HepG2 (cell line): Measurements from ENCODE around the gene LCN1. TPM values are rescaled to one million over a fixed set of nuclear protein-coding genes. Genes with fewer than 3 reads are reported as not detected.

Experiments used
- ATAC-seq: fragments of 200-7000 bp; cut with Tn5 transposase; 3 replicates; pipeline ENCODE4 v1.9.1; 2020; ENCODE audit warnings: mild to moderate bottlenecking, moderate library complexity
- BruUV-seq: library from RNA; stranded (reverse); fragments of 400-500 nt; replicated peaks from 2 replicates; lab custom pipeline; 2021; lab: Mats Ljungman, UMichigan
- CTCF ChIA-PET: fragments of 300-600 bp; formaldehyde crosslinking; extraction: SDS; loops from one replicate; lab custom pipeline; 2021; ENCODE audit warnings: low total read pairs, inconsistent platforms, low intra/inter-chr PET ratio; lab: Yijun Ruan, JAX
- POLR2A ChIA-PET: fragments of 350-600 bp; sonication (Branson Sonifier 250); formaldehyde crosslinking; loops from one replicate; lab custom pipeline; 2020; ENCODE audit warnings: antibody characterized with exemption, inconsistent platforms; lab: Yijun Ruan, JAX
- DNase-seq: peaks from one replicate; pipeline ENCODE4 v3.0.0-alpha.2; 2015; ENCODE audit warnings: low spot score
- FAIRE-seq: peaks from 3 replicates; lab custom pipeline; 2011; peaks lifted over from hg19 to GRCh38; lab: Jason Lieb, UNC
- H2AFZ ChIP-seq: one replicate; pipeline ENCODE4 v1.6.1; 2011; ENCODE audit warnings: low read length, inconsistent platforms
- H3K27ac ChIP-seq: fragments of 300-600 bp; 3 replicates; pipeline ENCODE4 v1.8.0; 2011; ENCODE audit warnings: mixed run types, mild to moderate bottlenecking, mixed read lengths, low read length, inconsistent platforms; ENCODE audit not compliant: insufficient read depth; ENCODE audit errors: extremely low read length
- H3K27me3 ChIP-seq, 2 experiments: fragments of 200-600 bp in 1 of 2; 2 replicates in 1 of 2; 3 replicates in 1 of 2; pipeline versions ENCODE4 v1.6.0 to v1.8.0; 2011; ENCODE audit warnings: low read length in 2 of 2, mild to moderate bottlenecking in 2 of 2, moderate library complexity in 2 of 2, inconsistent platforms in 1 of 2; ENCODE audit not compliant: insufficient read depth in 2 of 2, control insufficient read depth in 1 of 2
- H3K36me3 ChIP-seq, 2 experiments: fragments of 200-600 bp in 1 of 2; replicated peaks in 1 of 2; 2 replicates in 1 of 2; 3 replicates in 1 of 2; pipeline versions ENCODE4 v1.5.1 to v1.8.0; 2011; ENCODE audit warnings: low read length in 2 of 2, inconsistent platforms in 1 of 2; ENCODE audit not compliant: insufficient read depth in 2 of 2, control insufficient read depth in 1 of 2
- H3K4me1 ChIP-seq: 2 replicates; pipeline ENCODE4 v1.5.1; 2012; ENCODE audit warnings: low read length, inconsistent platforms; ENCODE audit not compliant: insufficient read depth
- H3K4me2 ChIP-seq: 2 replicates; pipeline ENCODE4 v1.6.0; 2011; ENCODE audit warnings: low read depth, low read length, inconsistent platforms
- H3K4me3 ChIP-seq, 3 experiments: fragments of 200-600 bp in 1 of 3; sonication (generic), shearing (Covaris generic) in 1 of 3; replicated peaks in 1 of 3; 2 replicates each; pipeline ENCODE4 v1.5.1; 2011 to 2016; ENCODE audit warnings: low read length in 3 of 3, inconsistent platforms in 2 of 3, low read depth in 2 of 3, mild to moderate bottlenecking in 2 of 3, control low read depth in 1 of 3, mixed read lengths in 1 of 3; ENCODE audit not compliant: insufficient read depth in 1 of 3
- H3K79me2 ChIP-seq: one replicate; pipeline ENCODE4 v1.6.1; 2011; ENCODE audit warnings: low read length, inconsistent platforms; ENCODE audit not compliant: insufficient read depth
- H3K9ac ChIP-seq: 2 replicates; pipeline ENCODE4 v1.6.0; 2011; ENCODE audit warnings: mild to moderate bottlenecking, low read depth, low read length, inconsistent platforms; ENCODE audit not compliant: insufficient read depth
- H3K9me3 ChIP-seq: 2 replicates; pipeline ENCODE4 v1.5.1; 2012; ENCODE audit warnings: mild to moderate bottlenecking, low read length
- H4K20me1 ChIP-seq: 2 replicates; pipeline ENCODE4 v1.6.0; 2011; ENCODE audit warnings: inconsistent platforms, mild to moderate bottlenecking, low read length, moderate library complexity; ENCODE audit not compliant: insufficient read depth
- ARHGAP35 ChIP-seq: sonication (generic); formaldehyde crosslinking; IDR thresholded peaks from 2 replicates; pipeline ENCODE4 v1.9.0; 2022; ENCODE audit warnings: mild to moderate bottlenecking, inconsistent platforms, moderate library complexity, missing genetic modification reagents, borderline replicate concordance
- BCLAF1 ChIP-seq: fragments of 450-650 bp; IDR thresholded peaks from 2 replicates; pipeline ENCODE4 v1.6.1; 2017; ENCODE audit warnings: mild to moderate bottlenecking
- BHLHE40 ChIP-seq: IDR thresholded peaks from 2 replicates; pipeline ENCODE4 v1.6.1; 2011; ENCODE audit warnings: low read length, improper control_type of control experiment
- CBFB ChIP-seq: sonication (generic); formaldehyde crosslinking; IDR thresholded peaks from 2 replicates; pipeline ENCODE4 v1.4.0; 2020; ENCODE audit warnings: missing genetic modification reagents
- GLMP ChIP-seq: sonication (generic); formaldehyde crosslinking; IDR thresholded peaks from 2 replicates; pipeline ENCODE4 v1.9.0; 2021; ENCODE audit warnings: missing genetic modification reagents, mild to moderate bottlenecking, borderline replicate concordance
- NR2F6 ChIP-seq, 2 experiments: IDR thresholded peaks; 2 replicates each; pipeline ENCODE4 v1.6.1; 2016; ENCODE audit warnings: antibody characterized with exemption in 1 of 2, mild to moderate bottlenecking in 1 of 2
- ZNF101 ChIP-seq: sonication (generic); formaldehyde crosslinking; IDR thresholded peaks from 2 replicates; pipeline ENCODE4 v1.4.0; 2020; ENCODE audit warnings: mild to moderate bottlenecking, low read depth, missing genetic modification reagents, borderline replicate concordance
- ZNF569 ChIP-seq: sonication (generic); formaldehyde crosslinking; IDR thresholded peaks from 2 replicates; pipeline ENCODE4 v1.5.0; 2020; ENCODE audit warnings: mild to moderate bottlenecking, missing genetic modification reagents, moderate library complexity, borderline replicate concordance
- WGBS: methylation state at CpG from one replicate; pipeline ENCODE4 v1.1.6; 2017; ENCODE audit warnings: low lambda C conversion rate; 5-methylcytosine and 5-hydroxymethylcytosine counted together
- in situ Hi-C: cut with HindIII; loops from 2 replicates; pipeline ENCODE4 v1.10.0; 2017; ENCODE audit warnings: low pct_unique_long_range_greater_than_20kb; ENCODE audit not compliant: extremely low pct_ligation_motif_present
- intact Hi-C: fragments of 100-400 bp; cut with micrococcal nuclease; formaldehyde crosslinking; loops from one replicate; pipeline ENCODE4 v1.10.0; 2022; ENCODE audit not compliant: unreplicated experiment
- polyA plus RNA-seq, 8 experiments: library from polyadenylated mRNA; depleted of rRNA in 3 of 8; stranded (reverse) in 7 of 8; unstranded in 1 of 8; fragments of >200 nt; fragmentation: Illumina TruSeq in 4 of 8; extraction: Trizol in 4 of 8; gene quantifications; 2 replicates each; pipeline versions ENCODE4 v1.2.1 to v1.2.3, GENCODE V29; 2011 to 2016; ENCODE audit warnings: low read depth in 4 of 8, missing spikeins in 1 of 8, mixed read lengths in 1 of 8; ENCODE audit not compliant: insufficient read depth in 1 of 8
- total RNA-seq, 5 experiments: library from RNA; depleted of rRNA; stranded (reverse); fragments of >200 nt; fragmentation: Illumina TruSeq; extraction: Trizol; gene quantifications; 2 replicates each; pipeline ENCODE4 v1.2.3, GENCODE V29; 2016; ENCODE audit warnings: low read depth in 1 of 5

LCN1 gene
- total and polyA plus RNA-seq, 2 of the 13 experiments (the other 11 are each of a cell fraction or from before 2014, with no cell fraction given): not detected

GRCh38 chr9:135522931-135523330 lies 1.7 kb downstream of the LCN1 start (continued):
- TF ChIP-seq ZNF101: no peak
- TF ChIP-seq ZNF569 (CRISPR knock-in tag): no peak
- no peak for TF ChIP-seq GLMP (CRISPR knock-in tag)
- no peak for TF ChIP-seq CBFB

GRCh38 chr9:135523521-135524129 lies 2.4 kb downstream of the LCN1 start:
- FAIRE-seq (no peak), DNase-seq (no peak), ATAC-seq (peak; percentile 35)
- no peak overlapping the region for H3K4me2 ChIP-seq
- POLR2A ChIA-PET: no interaction called here
- H2AFZ ChIP-seq: no peak overlapping the region
- H3K9me3 ChIP-seq: no peaks in the 10 kb centered on the region
- H4K20me1 ChIP-seq: no peaks in the 10 kb centered on the region
- CTCF ChIA-PET: no interaction called here
- no peak overlapping the region for H3K9ac ChIP-seq
- H3K79me2 ChIP-seq: no peaks in the 10 kb centered on the region
- WGBS: 25% methylated on average over 2 of the region's 21 CpGs
- H3K4me1 ChIP-seq: peaks cover 9% of the 10 kb centered on the region
- H3K4me3 ChIP-seq: no peak overlapping the region
- in situ Hi-C loops: no loop called here
- H3K36me3 ChIP-seq: no peaks in the 10 kb centered on the region
- no TSS peak for BruUV-seq
- intact Hi-C loops: no loop called here
- H3K27ac ChIP-seq: no peak overlapping the region
- TF ChIP-seq ARHGAP35 (no peak), BHLHE40 (peak; percentile 23; the same call in 1 of the 2 replicates), NR2F6 (IDR thresholded peaks at IDR 0.05) (no peak), NR2F6 (CRISPR knock-in tag; IDR thresholded peaks at IDR 0.05) (no peak), BCLAF1 (no peak)
- peaks cover 8 to 50% of the 10 kb centered on the region in 2 experiments for H3K27me3 ChIP-seq
